Middle frontal gyrus (tissue), 1 donor: Measurements from ENCODE around the gene CENPB.

Source experiments
- DNase-seq: peaks from one replicate; pipeline ENCODE4 v3.0.0-alpha.2; 2015; ENCODE audit warnings: low spot score; ENCODE audit errors: extremely low spot score

CENPB gene

GRCh38 chr20:3749689-3750531 lies 36.6 kb downstream of the CENPB start:
- no peak for DNase-seq

GRCh38 chr20:3749087-3749688 lies 37.4 kb downstream of the CENPB start:
- DNase-seq = no peak

DNA sequence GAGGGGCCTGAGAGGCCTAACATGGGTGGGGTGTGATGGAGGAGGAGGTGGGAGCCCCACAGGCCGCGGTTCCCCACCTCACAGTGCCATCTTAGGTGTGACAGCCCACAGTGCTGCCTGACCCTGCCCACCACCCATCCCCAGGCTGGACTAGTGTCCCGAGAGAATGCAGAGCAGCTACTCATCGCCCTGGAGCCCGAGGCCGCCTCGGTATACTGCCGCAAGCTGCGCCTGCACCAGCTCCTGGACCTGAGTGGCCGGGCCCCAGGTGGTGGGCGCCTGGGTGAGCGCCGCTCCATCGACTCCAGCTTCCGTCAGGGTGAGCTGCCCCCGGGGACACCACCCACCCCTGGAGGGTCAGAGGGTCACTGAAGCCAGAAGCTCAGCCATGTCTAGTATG lies 38.5 kb downstream of the CENPB start:
- DNase-seq = no peak

DNA sequence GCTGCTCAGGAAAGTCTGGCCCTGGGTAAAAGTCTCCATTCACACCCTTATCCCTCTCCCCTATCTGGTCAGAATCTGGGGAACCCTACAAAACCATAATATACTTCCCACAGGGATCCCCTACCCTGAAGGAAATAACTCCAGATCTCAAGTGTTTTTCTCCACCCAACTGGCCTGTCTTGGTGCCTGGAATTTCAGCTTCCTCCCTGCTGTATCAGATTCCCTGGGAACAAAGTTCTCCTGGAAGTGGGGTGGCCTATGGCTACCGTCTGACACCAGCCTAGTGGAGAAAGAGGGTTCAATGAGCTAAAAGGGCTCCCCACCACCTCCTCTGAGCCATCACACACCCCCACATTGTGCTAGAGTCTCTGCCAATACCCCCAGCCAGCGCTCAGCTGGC lies 39.1 kb downstream of the CENPB start:
- DNase-seq = no peak

DNA sequence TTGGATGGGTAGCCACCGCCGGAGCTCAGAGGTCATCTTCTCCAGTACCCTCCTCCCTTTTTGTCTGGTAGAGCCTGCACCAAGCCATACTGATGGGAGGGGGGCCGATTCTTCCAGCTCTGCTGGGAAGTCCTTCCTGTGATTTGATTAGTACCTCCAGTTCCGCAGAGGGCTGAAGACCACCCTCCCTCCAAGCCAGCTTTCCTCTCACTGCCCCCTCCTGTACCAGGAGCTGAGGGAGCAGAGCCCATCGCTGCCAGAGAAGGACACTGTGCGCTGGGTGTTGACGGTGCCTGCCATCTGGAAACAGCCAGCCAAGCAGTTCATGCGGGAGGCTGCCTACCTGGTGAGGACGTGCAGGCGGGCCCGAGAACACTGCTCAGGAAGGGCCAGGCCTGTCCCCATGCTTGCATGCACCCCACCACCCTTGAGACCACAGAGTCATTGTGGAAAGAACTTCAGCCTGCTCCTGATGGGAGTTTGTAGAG lies 40.8 kb downstream of the CENPB start:
- no peak for DNase-seq

GRCh38 chr20:3744806-3745685 lies 41.5 kb downstream of the CENPB start:
- no peak for DNase-seq

- DNase-seq = no peak
Measured at GRCh38 chr20:3744037-3744436, 42.5 kb downstream of the CENPB start.

- DNase-seq = no peak
Measured at GRCh38 chr20:3743251-3743650, 43.3 kb downstream of the CENPB start.

GRCh38 chr20:3741836-3742458 lies 44.6 kb downstream of the CENPB start:
- no peak for DNase-seq

GRCh38 chr20:3740615-3741301 lies 45.8 kb downstream of the CENPB start:
- no peak for DNase-seq

GRCh38 chr20:3739926-3740451 lies 46.6 kb downstream of the CENPB start:
- DNase-seq = no peak

DNA sequence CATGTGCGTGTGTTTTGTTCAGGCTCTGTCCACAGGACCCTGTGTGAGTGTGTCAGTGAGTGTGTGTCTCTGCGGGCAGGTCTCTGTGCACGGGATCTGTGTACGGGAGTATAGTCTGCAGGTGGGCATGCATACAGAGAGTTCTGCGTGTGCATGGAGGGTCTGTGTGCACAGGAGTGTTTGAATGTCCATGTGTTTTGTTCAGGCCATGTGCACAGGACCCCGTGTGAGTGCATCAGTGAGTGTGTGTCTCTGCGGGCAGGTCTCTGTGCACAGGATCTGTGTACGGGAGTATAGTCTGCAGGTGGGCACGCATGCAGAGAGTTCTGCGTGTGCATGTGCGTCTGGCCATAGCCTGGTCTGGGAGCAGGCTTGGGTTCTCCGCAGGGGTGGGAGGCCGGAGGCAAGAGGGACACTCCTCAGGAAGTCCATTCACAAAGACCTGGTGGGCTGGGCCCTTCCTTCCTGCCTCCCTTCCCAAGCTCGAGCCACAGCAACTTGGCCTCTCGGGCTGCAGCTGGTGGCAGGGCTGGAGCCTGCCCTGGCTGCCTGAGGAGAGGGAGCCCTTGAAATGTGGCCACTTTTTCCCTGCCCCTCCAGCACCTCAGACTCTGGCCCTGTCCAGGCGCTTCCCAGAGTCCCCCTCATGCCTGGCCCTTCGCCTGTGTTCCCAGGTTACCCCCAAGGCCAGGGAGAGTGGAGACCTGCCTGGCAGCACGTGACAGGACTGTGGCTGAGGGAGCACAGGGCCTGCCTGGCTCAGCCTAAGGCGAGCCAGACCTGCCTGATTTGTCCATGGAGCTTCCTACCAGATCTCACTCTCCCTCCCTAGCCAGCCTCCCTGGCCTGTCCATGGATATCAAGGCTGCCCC lies 47.2 kb downstream of the CENPB start:
- DNase-seq = no peak

DNA sequence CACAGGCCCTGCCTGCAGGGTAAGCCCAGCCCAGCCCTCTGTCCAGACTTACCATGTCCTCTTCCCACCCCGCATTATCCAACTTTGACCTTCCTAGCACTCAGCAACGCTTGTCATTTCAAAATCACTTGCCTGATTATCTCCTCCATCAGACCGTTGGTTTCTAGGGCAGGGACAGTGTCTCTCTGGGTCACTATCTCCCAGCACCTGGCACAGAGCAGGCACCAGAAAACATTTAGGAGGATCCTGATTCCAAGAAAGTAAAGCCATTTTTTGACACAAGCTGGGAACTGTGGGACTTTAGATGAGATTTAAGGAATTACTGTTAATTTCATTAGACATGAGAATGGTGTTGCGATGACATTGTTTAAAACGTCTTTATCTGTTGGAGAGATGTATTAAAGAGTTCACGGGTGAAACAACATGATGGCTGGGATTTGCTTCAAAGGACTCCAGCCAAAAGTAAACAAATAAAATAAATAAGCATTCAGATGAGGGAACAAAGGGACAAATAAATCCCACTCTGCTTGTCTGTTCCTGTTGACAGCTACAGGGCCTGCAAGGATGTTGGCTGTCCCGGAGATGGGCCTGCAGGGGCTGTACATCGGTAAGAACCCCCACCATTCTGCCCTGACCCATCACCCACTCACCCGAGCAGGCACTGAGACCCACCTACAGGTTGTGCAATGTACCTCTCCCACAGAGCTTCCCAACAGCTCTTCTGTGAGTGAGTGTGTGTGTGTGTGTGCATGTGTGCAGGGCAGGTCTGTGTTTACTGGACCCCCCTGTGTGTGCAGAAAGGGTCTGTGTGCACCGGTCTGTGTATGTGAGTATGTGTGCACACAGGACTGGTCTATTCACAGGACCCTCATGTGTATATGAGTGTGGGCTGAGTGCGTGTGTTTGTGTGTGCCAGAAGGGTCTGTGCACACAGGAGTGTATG lies 48.2 kb downstream of the CENPB start:
- no peak for DNase-seq

DNA sequence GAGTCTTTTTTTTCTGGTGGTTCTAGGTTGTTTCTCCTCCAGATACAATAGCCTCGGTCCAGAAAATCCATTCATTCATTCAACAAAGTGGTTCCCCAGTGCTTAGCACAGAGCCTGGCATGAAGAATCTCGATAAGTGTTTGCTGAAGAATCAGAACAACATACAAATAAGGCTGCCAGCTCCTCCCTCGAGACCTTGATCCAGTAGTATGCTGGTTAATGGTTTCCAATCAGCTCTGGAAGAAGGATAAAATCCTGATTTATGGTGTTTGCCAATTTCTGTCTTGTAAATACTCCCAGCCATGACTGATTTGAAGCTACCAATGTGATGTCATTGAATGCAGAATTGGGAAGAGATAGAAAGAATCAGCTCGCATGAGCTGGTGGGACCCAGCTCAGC lies 50.8 kb downstream of the CENPB start:
- DNase-seq = no peak

GRCh38 chr20:3734111-3734843 lies 52.3 kb downstream of the CENPB start:
- DNase-seq = no peak
